MM.1S (cell line): ENCODE results near the gene FOXP1.

Experiments
- EZH2 ChIP-seq: fragments of 300-600 bp; sonication (generic); optimal IDR thresholded peaks from 2 replicates; pipeline ENCODE3; 2017; ENCODE audit warnings: low read depth, mild to moderate bottlenecking, antibody characterized with exemption, low read length, mixed read lengths
- EZH2phosphoT487 ChIP-seq: fragments of 300-600 bp; sonication (generic); IDR thresholded peaks from 2 replicates; pipeline ENCODE4 v1.6.1; 2018; ENCODE audit warnings: antibody characterized with exemption, low read length
- TF ChIP-seq, protein P1 (sequence below): fragments of 300-600 bp; sonication (generic); IDR thresholded peaks from 2 replicates; pipeline ENCODE4 v1.5.1; 2016; ENCODE audit warnings: antibody characterized with exemption, low read length, mixed read lengths

DNA sequence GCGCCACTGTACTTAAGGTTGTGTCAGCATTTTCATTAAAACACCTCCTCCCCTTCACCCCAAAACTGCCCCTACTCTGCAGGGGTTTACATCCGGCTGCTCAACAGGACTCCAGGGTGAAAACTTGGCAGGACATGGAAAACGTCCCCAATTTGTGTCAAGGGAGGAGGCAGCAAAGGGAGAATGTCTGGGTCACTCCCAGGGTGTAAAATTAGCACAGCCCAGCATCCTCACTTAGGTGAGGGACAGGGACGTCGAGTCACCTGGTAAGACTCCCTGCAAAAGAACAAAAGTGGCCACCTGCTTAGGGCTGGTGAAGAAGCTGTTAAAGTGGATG is 532.3 kb downstream of the FOXP1 start:
- TF ChIP-seq, protein P1, sequence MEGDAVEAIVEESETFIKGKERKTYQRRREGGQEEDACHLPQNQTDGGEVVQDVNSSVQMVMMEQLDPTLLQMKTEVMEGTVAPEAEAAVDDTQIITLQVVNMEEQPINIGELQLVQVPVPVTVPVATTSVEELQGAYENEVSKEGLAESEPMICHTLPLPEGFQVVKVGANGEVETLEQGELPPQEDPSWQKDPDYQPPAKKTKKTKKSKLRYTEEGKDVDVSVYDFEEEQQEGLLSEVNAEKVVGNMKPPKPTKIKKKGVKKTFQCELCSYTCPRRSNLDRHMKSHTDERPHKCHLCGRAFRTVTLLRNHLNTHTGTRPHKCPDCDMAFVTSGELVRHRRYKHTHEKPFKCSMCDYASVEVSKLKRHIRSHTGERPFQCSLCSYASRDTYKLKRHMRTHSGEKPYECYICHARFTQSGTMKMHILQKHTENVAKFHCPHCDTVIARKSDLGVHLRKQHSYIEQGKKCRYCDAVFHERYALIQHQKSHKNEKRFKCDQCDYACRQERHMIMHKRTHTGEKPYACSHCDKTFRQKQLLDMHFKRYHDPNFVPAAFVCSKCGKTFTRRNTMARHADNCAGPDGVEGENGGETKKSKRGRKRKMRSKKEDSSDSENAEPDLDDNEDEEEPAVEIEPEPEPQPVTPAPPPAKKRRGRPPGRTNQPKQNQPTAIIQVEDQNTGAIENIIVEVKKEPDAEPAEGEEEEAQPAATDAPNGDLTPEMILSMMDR, result no peak
- TF ChIP-seq EZH2phosphoT487 (no peak), EZH2 (no peak)
